NB4 (cell line): Measurements from ENCODE around the gene RHOH.

ENCODE experiments used
- MAX ChIP-seq: IDR thresholded peaks from 2 replicates; pipeline ENCODE4 v1.6.1; 2011; ENCODE audit warnings: low read depth, low read length
- POLR2A ChIP-seq: IDR thresholded peaks from 2 replicates; pipeline ENCODE4 v1.6.1; 2011; ENCODE audit warnings: mild to moderate bottlenecking; ENCODE audit not compliant: insufficient read length; ENCODE audit errors: extremely low read depth
- TF ChIP-seq, protein P1 (sequence below): IDR thresholded peaks from one replicate; pipeline ENCODE4 v1.5.1; 2012; ENCODE audit warnings: low read depth, low read length

DNA sequence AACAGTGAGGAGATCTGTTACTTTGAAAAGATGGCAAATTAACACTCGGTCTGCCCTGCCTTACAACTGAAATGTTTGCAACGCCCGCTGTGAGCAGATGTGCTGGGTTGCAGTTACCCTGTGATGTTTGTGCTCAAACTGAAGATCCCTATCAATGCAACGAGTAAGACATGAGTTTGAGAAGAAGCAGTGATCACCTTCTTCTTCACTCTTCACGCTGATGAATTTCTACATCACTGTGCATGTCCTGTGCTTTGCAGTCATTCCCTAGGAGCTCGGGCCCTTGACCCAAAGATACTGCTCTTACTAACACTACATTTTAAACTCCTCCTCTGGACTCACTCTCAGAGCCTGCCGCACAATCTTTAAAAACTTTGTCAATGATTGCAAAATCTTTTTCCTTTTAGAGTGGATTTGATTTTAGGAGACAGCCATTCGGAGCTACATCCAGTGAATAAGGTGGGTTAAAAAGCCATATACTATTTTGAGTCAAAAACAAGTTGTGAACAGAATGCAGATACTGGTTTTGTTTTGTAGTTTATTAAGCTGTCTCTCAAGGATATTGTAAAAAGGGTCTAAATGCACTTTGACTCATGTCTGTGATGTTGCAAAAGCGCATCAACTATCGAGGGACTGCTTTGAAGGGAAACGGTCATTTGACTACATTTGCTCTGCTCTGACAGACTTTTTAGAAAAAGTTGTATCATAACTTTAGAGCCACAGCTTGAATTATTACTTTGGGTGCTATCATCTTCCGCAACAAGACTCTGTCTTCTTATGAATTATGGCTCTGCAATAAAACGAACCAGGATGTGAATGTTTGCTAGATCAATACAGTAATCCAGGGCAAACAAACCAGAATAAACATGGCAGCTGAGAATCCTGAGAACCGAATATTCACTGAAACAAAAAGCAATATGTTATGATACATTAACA, 5.7 kb upstream of the RHOH start:
- TF ChIP-seq MAX: no peak
- TF ChIP-seq, protein P1, sequence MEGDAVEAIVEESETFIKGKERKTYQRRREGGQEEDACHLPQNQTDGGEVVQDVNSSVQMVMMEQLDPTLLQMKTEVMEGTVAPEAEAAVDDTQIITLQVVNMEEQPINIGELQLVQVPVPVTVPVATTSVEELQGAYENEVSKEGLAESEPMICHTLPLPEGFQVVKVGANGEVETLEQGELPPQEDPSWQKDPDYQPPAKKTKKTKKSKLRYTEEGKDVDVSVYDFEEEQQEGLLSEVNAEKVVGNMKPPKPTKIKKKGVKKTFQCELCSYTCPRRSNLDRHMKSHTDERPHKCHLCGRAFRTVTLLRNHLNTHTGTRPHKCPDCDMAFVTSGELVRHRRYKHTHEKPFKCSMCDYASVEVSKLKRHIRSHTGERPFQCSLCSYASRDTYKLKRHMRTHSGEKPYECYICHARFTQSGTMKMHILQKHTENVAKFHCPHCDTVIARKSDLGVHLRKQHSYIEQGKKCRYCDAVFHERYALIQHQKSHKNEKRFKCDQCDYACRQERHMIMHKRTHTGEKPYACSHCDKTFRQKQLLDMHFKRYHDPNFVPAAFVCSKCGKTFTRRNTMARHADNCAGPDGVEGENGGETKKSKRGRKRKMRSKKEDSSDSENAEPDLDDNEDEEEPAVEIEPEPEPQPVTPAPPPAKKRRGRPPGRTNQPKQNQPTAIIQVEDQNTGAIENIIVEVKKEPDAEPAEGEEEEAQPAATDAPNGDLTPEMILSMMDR: no peak
- TF ChIP-seq POLR2A: no peak
